Fibroblast of upper back skin (primary cell): ENCODE data around the gene EPB41.
A peak's percentile ranks its signal among the peaks of the same experiment; 100 is the strongest.
"Not testable (repeated sequence)": the region's sequence is repeated elsewhere in the genome, so short reads cannot be mapped to it uniquely, and the experiment has no call there.

Experiments
- DNase-seq: peaks from one replicate; pipeline ENCODE4 v3.0.0-alpha.2; 2013

EPB41 gene

DNA sequence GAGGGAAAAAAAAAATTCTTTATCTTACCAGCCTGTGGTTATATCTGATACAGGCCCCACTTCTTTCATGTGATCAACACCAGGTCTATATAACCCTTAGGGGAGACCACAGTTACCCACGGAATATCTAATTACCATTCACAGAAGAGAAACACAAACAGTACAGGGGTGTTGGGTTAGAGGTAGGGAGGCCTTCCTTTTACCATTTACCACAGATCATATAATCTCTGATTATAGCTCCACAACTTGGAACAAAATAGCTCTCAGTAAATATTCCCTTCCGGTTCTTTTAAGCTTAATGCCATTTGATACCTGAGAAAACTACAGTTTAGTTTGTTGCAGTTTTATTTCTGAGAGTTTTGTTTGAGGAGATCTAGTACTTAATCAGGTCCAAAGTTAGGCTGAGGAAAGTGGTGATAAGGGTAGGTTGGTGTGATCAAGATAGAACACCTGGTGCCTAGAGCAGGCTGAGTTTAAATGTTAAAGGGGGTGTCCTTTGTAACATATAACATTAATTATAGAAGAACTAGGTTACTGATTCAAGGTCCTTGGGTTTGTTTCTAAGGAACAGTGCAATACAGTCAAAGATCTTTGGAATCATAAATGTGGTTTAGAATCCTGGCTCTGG, 14.1 kb downstream of the EPB41 start:
- DNase-seq = no peak

- DNase-seq = no peak
These were observed 18.9 kb downstream of the EPB41 start for GRCh38 chr1:28933277-28933676.

DNA sequence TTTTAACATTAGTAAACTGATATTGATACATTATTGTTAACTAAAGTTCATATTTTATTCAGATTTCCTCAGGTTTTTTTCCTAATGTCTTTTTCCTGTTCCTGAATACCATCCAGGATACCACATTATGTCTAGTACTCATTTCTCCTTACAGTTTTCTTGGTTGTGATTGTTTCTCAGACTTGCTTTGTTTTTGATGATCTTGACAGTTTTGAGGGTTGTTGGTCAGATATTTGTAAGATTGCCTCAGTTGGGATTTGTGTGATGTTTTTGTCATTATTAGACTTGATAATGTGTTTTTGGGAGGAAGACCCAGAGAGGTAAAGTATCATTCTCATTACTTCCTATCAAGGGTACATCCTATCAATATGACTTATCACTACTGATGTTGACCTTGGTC, 19.5 kb downstream of the EPB41 start:
- no peak for DNase-seq

GRCh38 chr1:28934676-28935075, 20.3 kb downstream of the EPB41 start:
- peak; percentile 16 for DNase-seq

GRCh38 chr1:28935293-28935692, 20.9 kb downstream of the EPB41 start:
- no peak for DNase-seq

DNA sequence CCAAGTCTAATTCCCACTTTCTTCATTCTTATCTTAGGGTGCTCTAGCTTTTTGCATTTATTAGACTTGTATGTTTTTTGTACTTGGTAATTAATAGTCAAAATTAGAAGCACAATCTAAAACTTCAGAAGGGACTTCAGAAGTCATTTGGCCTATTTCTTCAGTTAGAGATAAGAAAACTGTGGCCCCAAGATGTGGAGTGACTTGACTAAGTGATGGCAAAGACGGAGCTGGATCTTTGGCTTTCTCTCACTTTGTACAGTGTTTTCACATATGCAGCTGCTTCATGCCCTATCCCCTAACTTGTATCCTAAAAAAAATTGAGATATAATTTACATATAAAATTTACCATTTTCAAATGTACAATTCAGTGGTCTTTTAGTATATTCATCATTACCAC, 21.7 kb downstream of the EPB41 start:
- no peak for DNase-seq

DNA sequence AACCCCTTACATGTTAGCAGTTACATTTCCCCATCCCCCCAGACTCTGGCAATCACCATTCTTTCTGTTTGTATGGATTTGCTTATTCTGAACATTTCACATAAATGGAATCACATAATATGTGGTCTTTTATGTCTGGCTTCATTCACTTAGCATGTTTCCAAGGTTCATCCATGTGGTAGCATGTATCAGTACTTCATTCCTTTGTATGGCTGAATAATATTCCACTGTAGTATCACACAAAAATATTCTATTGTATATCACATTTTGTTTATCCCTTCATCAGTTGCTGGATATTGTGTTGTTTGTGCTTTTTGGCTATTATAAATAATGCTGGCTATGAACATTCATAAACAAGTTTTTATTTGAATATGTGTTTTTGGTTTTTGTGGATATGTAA, 22.2 kb downstream of the EPB41 start:
- DNase-seq = no peak

DNA sequence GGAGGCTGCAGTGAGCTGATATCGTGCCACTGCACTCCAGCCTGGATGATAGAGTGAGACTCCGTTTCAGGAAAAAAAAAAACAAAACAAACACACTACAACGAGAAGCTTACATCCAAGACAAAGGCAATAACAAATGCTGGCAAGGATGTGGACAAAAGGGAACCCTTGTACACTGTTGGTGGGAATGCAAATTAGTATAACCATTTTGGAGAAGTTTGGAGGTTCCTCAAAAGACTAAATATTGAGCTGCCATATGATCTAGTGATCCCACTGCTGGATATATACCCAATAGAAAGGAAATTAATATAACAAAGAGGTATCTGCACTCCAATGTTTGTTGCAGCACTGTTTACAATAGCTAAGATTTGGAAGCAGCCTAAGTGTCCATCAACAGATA, 29.2 kb downstream of the EPB41 start:
- not testable (repeated sequence) for DNase-seq

DNA sequence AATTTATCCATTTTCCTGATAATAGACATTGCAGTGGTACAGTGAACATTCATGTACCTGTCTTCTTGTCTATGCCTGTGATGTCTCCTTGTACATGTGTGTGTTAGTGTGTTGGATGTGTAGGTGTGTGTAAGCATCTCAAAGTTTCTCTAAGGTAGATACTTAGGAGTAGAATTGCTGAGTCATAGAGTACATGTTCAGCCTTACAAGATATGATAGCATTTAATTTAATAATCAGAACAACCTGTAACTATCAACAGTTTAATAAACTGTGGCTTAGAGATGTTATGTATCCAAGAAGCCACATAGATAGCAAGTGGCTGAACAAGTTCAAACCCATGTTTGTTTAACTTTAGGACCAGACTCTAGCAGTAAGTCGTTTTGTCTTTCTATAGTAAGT, 35.6 kb downstream of the EPB41 start:
- DNase-seq = no peak

DNA sequence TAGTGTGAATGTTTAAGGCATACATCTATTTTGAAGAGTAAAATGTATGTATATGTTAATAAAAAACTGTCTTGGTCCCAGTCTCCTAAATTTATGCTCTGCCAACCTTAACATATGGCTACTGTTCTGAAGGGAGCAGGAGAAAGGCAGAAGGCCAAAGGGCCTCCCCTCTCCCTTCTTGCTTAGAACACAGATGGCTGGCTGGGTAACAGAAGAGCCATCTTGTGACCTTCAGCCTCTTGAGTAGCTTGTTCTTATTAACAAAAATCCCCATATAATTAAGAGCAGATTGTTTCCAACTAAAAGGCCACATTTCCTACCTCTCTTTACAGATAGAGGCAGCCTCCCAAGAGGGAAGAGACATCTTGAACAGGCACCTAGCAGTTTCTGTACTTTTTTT, 36.1 kb downstream of the EPB41 start:
- no peak for DNase-seq

GRCh38 chr1:28954126-28954726, 39.9 kb downstream of the EPB41 start:
- no peak for DNase-seq

- DNase-seq = no peak
These were observed 41.7 kb downstream of the EPB41 start for GRCh38 chr1:28956038-28956464.

DNA sequence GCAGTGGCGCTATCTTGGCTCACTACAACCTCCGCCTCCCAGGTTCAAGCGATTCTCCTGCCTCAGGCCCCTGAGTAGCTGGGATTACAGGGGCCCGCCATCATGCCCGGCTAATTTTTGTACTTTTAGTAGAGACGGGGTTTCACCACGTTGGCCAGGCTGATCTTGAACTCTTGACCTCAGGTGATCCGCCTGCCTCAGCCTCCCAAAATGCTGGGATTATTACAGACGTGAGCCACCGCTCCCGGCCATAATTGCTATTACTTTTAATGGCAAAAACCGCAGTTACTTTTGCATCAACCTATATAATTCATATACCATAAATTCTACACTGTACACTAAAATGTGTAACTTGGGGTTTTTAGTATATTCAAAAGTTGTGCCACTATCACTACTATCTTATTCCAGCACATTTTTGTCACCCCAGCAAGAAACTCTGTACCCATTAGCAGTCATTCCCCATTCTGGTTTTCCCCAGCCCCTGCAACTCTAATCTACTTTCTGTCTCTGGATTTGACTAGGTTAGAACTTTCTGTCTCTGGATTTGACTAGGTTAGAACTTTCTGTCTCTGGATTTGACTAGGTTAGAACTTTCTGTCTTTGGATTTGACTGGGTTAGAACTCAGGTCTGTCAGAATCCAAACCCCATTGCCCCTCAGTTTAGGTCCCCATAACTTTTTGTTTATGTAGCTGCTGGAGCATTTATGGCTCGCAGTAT, 47.9 kb downstream of the EPB41 start:
- DNase-seq = not testable (repeated sequence)

DNA sequence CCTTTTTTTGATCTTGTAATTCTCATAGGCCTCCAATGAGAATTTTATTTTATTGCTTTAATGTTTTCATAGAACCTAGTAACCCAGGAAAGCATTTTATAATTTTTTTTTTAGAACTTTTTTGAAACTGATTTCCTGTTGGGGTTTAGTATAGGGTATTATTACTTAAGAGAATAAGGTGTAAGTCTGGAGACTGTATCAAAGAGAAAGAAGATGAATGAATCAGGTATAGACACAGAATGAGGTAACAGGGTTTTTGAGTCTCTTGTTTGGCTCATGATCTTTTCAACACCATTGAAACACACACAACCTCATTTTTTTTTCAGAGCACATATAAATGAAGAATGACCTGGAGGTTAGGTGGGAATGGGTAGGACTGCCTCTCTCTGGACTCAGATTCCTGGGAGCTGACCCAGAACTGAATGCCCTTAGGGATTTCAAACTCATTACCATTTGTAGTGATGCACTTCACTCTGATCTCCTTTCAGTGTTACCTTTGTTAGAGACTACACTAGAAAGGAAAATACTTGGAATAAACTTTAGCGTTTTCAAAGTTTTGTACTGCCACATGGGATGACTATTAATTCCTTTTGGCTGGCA, 51.0 kb downstream of the EPB41 start:
- no peak for DNase-seq

DNA sequence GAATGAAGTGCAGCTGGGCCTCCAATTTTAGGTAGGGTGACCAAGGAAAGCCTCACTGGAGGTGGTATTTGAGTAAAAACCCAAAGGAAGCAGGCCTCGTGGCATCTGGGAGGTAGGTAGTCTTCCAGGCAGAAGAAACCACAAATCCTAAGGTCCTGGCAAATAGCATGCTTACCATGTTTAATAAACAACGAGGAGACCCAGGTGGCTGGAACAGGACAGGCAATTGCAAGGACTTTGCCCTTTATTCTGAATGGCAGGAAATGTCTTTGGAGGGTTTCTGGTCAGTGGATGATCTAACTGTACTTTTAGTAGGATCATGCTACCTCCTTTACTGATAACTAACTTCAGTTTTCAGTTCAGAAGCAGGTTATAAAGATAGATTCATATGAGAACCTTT, 52.2 kb downstream of the EPB41 start:
- DNase-seq = no peak

GRCh38 chr1:28971980-28972771, 57.8 kb downstream of the EPB41 start:
- DNase-seq = peak; percentile 95

DNA sequence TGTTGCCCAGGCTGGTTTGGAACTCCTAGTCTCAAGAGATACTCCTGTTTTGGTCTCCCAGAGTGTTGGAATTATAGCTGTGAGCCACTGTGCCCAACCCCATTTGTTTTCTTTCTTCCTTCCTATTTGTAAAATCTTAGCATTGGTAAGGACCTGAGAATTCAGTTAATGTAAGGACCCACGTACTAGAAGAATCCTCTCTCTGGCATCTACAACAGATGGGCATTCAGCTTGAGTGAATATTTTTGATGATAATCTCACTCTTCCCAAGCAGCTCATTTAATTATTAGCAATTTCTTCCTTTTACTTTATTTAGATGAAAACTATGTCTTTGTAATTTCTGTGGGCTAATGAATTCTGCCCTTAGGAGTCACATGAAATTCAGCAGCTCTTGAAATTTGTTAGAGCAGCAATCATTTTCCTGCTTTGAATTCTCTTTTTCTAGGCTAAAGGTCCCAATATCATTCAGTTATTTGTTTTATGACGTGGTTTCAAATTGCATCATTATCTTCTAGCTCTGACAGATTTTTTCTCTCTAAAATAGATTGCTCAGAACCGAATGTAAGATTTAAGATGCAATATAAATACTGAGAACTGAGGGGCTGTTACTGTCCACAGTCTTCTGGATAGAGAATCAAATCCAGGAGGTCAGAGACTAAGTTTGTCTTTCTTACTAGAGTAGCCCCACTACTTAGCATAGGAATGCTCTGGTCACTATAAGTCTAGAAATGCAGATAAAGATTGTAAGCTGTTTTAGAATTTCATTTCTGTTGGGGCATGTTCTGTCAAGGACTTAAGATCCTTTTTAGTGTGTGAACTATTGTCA, 59.4 kb downstream of the EPB41 start:
- peak; percentile 42 for DNase-seq

DNA sequence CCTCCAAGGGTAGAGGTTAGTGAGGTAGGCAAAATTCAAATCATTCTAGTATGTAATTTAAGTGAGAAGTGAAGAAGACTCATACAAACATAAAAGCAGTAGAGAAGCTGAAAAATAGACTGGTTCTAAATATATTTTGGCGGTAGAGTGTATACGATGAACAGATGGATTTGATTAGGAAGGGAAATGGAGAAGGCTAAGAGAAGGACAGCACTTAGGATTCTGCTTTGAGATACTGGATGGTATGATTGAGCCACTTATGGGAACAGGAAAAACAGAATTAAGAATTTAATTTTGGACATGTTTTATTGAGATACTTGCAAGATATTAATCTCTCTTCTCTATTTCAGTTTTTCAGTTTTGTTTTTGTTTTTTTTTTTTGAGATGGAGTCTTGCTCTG, 60.1 kb downstream of the EPB41 start:
- DNase-seq = peak; percentile 68

DNA sequence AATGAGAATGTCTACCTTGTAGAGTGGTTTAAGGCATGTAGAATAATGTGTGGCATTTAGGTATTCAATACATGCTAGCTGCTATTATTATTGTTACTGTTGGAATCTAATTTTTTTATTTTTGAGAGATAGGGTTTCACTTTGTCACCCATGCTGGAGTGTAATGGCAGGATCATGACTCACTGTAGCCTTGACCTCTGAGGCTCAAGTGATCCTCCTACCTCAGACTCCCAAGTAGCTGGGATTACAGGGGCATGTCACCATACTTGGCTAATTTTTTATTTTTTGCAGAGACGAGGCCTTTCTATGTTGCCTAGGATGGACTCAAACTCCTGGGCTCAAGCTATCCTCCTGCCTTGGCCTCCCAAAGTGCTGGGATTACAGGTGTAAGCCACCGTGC, 61.9 kb downstream of the EPB41 start:
- DNase-seq = no peak

GRCh38 chr1:28981210-28981609, 66.8 kb downstream of the EPB41 start:
- peak; percentile 19 for DNase-seq

DNA sequence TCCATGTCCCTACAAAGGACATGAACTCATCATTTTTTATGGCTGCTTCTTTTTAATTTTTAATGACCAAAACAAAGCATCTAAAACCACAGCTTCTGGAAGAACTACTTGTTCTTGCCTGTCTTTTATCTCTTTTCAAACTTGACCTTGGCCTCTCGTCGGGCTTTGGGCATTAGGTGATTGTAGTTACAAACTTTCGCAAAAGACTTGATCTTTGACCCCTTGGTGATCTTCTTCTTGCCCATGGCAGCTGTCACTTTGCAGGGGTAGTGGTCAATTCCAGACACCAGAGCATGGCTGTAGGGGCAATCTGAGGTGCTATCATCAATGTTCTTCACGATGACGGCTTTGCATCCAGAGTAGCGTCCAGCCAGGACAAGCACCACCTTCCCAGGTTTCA, 67.8 kb downstream of the EPB41 start:
- DNase-seq = no peak

DNA sequence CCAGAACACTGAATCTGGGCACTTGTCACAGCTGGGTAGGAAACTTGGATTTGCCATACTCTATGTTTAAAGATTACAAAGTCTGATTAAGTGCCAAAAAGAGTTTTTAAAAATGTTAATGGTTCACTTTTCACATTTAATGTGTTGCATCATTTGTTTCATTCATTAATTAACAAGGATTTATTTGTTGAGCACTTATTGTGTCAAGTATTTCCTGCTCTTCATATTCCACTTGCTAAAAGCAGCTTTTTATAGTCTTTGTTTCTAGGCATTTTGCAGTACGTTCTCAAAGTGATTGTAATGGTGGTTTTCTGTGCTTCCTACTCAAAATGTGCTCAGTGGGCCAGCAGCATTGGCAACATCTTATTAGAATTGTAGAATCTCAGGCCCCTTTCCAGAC, 68.7 kb downstream of the EPB41 start:
- no peak for DNase-seq
